GM23248 (cell line): ENCODE measurements around the gene FRYL.

Experiments
- EZH2 ChIP-seq: fragments of 200-600 bp; sonication (generic); IDR thresholded peaks from 2 replicates; pipeline ENCODE4 v1.6.1; 2018; ENCODE audit warnings: antibody characterized with exemption, mild to moderate bottlenecking; ENCODE audit not compliant: insufficient read depth, poor library complexity, severe bottlenecking
- EZH2phosphoT487 ChIP-seq: fragments of 200-600 bp; sonication (generic); IDR thresholded peaks from 2 replicates; pipeline ENCODE4 v1.6.1; 2018; ENCODE audit warnings: antibody characterized with exemption, moderate library complexity, mild to moderate bottlenecking, low read depth; ENCODE audit not compliant: insufficient read depth

- no peak for TF ChIP-seq EZH2
- TF ChIP-seq EZH2phosphoT487: no peak
These were observed 1.9 kb upstream of the FRYL start for GRCh38 chr4:48781968-48782367.
